K562 (cell line): ENCODE results near the gene SLC9C2. TPM values are rescaled to one million over a fixed set of nuclear protein-coding genes. Genes with fewer than 3 reads are reported as not detected.

Experiments used
- ATAC-seq: fragments of 200-7000 bp; cut with Tn5 transposase; 3 replicates; pipeline ENCODE4 v1.9.1; 2020; ENCODE audit warnings: moderate library complexity
- BruUV-seq: library from RNA; stranded (reverse); fragments of 400-500 nt; replicated peaks from 2 replicates; lab custom pipeline; 2021; lab: Mats Ljungman, UMichigan
- CTCF ChIA-PET: fragments of 300-600 bp; formaldehyde crosslinking; extraction: SDS; loops from one replicate; lab custom pipeline; 2021; ENCODE audit warnings: low intra/inter-chr PET ratio; lab: Yijun Ruan, JAX
- POLR2A ChIA-PET: fragments of 300-600, 350-650 bp; sonication (Branson Sonifier 250); formaldehyde crosslinking; extraction: SDS; loops from one replicate; lab custom pipeline; 2021; ENCODE audit warnings: antibody characterized with exemption, inconsistent platforms; lab: Yijun Ruan, JAX
- DNase-seq, 4 experiments: peaks; one replicate each; pipeline versions ENCODE4 v3.0.0 to v3.0.0-alpha.2; 2011 to 2018; ENCODE audit warnings: low spot score in 3 of 4, mixed read lengths in 3 of 4; ENCODE audit errors: extremely low read depth in 1 of 4
- FAIRE-seq: peaks from 2 replicates; lab custom pipeline; 2011; peaks lifted over from hg19 to GRCh38; lab: Jason Lieb, UNC
- H2AFZ ChIP-seq: 2 replicates; pipeline ENCODE4 v1.6.0; 2011; ENCODE audit warnings: low read depth, low read length, control low read depth, inconsistent platforms
- H3K27ac ChIP-seq: fragments of 200-600 bp; 3 replicates; pipeline ENCODE4 v1.8.0; 2011; ENCODE audit warnings: low read depth, mild to moderate bottlenecking, control low read depth, inconsistent platforms, low read length, moderate library complexity, mixed read lengths; ENCODE audit errors: extremely low read depth
- H3K27me3 ChIP-seq, 2 experiments: fragments of 300-600 bp in 1 of 2; 2 replicates in 1 of 2; 3 replicates in 1 of 2; pipeline versions ENCODE4 v1.6.0 to v1.8.0; 2011; ENCODE audit warnings: inconsistent platforms in 2 of 2, low read length in 2 of 2, mild to moderate bottlenecking in 1 of 2, mixed read lengths in 1 of 2, moderate library complexity in 1 of 2; ENCODE audit not compliant: control insufficient read depth in 2 of 2, insufficient read depth in 2 of 2
- H3K36me3 ChIP-seq: fragments of 300-600 bp; 3 replicates; pipeline ENCODE4 v1.8.0; 2011; ENCODE audit warnings: mild to moderate bottlenecking, low read length, inconsistent platforms; ENCODE audit not compliant: control insufficient read depth, insufficient read depth
- H3K4me1 ChIP-seq, 2 experiments: fragments of 200-600 bp in 1 of 2; replicated peaks in 1 of 2; 2 replicates in 1 of 2; 3 replicates in 1 of 2; pipeline versions ENCODE4 v1.5.1 to v1.8.0; 2011; ENCODE audit warnings: inconsistent platforms in 2 of 2, low read length in 2 of 2, mild to moderate bottlenecking in 1 of 2, mixed read lengths in 1 of 2, moderate library complexity in 1 of 2; ENCODE audit not compliant: control insufficient read depth in 2 of 2, insufficient read depth in 2 of 2
- H3K4me2 ChIP-seq: 2 replicates; pipeline ENCODE4 v1.6.1; 2011; ENCODE audit warnings: low read length, control low read depth, inconsistent platforms, mixed read lengths; ENCODE audit not compliant: insufficient read depth
- H3K4me3 ChIP-seq: fragments of 200-600 bp; sonication (generic), shearing (Covaris generic); 2 replicates; pipeline ENCODE4 v1.5.1; 2016; ENCODE audit warnings: control low read depth, inconsistent platforms
- H3K79me2 ChIP-seq: fragments of 200-600 bp; 3 replicates; pipeline ENCODE4 v1.8.0; 2011; ENCODE audit warnings: low read length, inconsistent platforms; ENCODE audit not compliant: control insufficient read depth, insufficient read depth
- H3K9ac ChIP-seq, 2 experiments: 2 replicates each; pipeline versions ENCODE4 v1.6.0 to v1.6.1; 2011; ENCODE audit warnings: low read depth in 2 of 2, low read length in 2 of 2, control low read depth in 1 of 2, inconsistent platforms in 1 of 2, mild to moderate bottlenecking in 1 of 2, mixed read lengths in 1 of 2; ENCODE audit not compliant: insufficient read depth in 1 of 2
- H3K9me1 ChIP-seq: one replicate; pipeline ENCODE4 v1.6.0; 2011; ENCODE audit warnings: inconsistent platforms, mild to moderate bottlenecking, low read length, moderate library complexity; ENCODE audit not compliant: control insufficient read depth, insufficient read depth
- H3K9me3 ChIP-seq: replicated peaks from 2 replicates; pipeline ENCODE4 v1.5.1; 2011; ENCODE audit warnings: low read depth, low read length, inconsistent platforms; ENCODE audit not compliant: control insufficient read depth, insufficient read depth
- H4K20me1 ChIP-seq: replicated peaks from 2 replicates; pipeline ENCODE4 v1.6.1; 2011; ENCODE audit warnings: low read length, inconsistent platforms, mixed read lengths; ENCODE audit not compliant: control insufficient read depth, insufficient read depth
- ARNT ChIP-seq, 2 experiments: fragments of 450-650 bp; IDR thresholded peaks; 2 replicates each; pipeline ENCODE4 v1.6.1; 2016; ENCODE audit warnings: mild to moderate bottlenecking in 1 of 2
- DMBX1 ChIP-seq: fragments of 250-450 bp; sonication (Bioruptor Pico); IDR thresholded peaks from 2 replicates; pipeline ENCODE4 v1.8.0; 2022; ENCODE audit warnings: inconsistent platforms, mild to moderate bottlenecking, moderate library complexity, borderline replicate concordance
- KLF6 ChIP-seq: fragments of 250-450 bp; sonication (Bioruptor Pico); IDR thresholded peaks from 2 replicates; pipeline ENCODE4 v1.4.0; 2020; ENCODE audit warnings: mild to moderate bottlenecking, moderate library complexity, borderline replicate concordance
- NCOA6 ChIP-seq: fragments of 450-650 bp; IDR thresholded peaks from 2 replicates; pipeline ENCODE4 v1.6.1; 2017; ENCODE audit warnings: mild to moderate bottlenecking
- OTX1 ChIP-seq: fragments of 450-650 bp; formaldehyde crosslinking; IDR thresholded peaks from 2 replicates; pipeline ENCODE4 v1.4.0; 2022; ENCODE audit warnings: mild to moderate bottlenecking
- PHB2 ChIP-seq: fragments of 450-650 bp; IDR thresholded peaks from 2 replicates; pipeline ENCODE4 v1.6.1; 2017; ENCODE audit warnings: low read depth
- RBM34 ChIP-seq: fragments of 200-400 bp; formaldehyde crosslinking; IDR thresholded peaks from 2 replicates; pipeline ENCODE4 v1.6.1; 2018; ENCODE audit warnings: low read length, borderline replicate concordance; ENCODE audit not compliant: insufficient read depth
- RFX5 ChIP-seq: IDR thresholded peaks from 2 replicates; pipeline ENCODE4 v1.6.1; 2011; ENCODE audit warnings: low read depth, mild to moderate bottlenecking, improper control_type of control experiment, low read length
- RUNX1 ChIP-seq: sonication (generic); IDR thresholded peaks from 2 replicates; pipeline ENCODE4 v1.6.1; 2016; ENCODE audit warnings: antibody characterized with exemption, low read depth
- ZFP30 ChIP-seq: fragments of 250-450 bp; sonication (Bioruptor Pico); IDR thresholded peaks from 2 replicates; pipeline ENCODE4 v1.8.0; 2022; ENCODE audit warnings: moderate library complexity, mild to moderate bottlenecking, inconsistent platforms, borderline replicate concordance
- ZFPM2 ChIP-seq: fragments of 250-450 bp; sonication (Bioruptor Pico); IDR thresholded peaks from 2 replicates; pipeline ENCODE4 v1.5.1; 2022; ENCODE audit warnings: mild to moderate bottlenecking
- ZKSCAN3 ChIP-seq: fragments of 250-450 bp; sonication (Bioruptor Pico); IDR thresholded peaks from 2 replicates; pipeline ENCODE4 v1.4.0; 2020
- ZNF398 ChIP-seq: fragments of 250-450 bp; sonication (Bioruptor Pico); IDR thresholded peaks from 2 replicates; pipeline ENCODE4 v1.8.0; 2021; ENCODE audit warnings: moderate library complexity, mild to moderate bottlenecking, inconsistent platforms
- WGBS: fragments of 100-300 bp; shearing (Covaris generic); methylation state at CpG from one replicate; pipeline ENCODE4 v1.1.6; 2016; ENCODE audit warnings: low coverage, mixed read lengths; ENCODE audit not compliant: insufficient coverage; ENCODE audit errors: missing lambda C conversion rate; 5-methylcytosine and 5-hydroxymethylcytosine counted together
- in situ Hi-C: fragments of 300-500 bp; cut with MboI; formaldehyde crosslinking; loops from 4 replicates; pipeline ENCODE4 v1.15.0; 2018; ENCODE audit warnings: inconsistent platforms, mixed read lengths
- intact Hi-C: fragments of 100-400 bp; cut with micrococcal nuclease; formaldehyde crosslinking; loops from 2 replicates; pipeline ENCODE4 v1.14.2; 2022
- polyA plus RNA-seq, 8 experiments: library from polyadenylated mRNA; depleted of rRNA in 4 of 8; stranded (reverse) in 5 of 8; unstranded in 3 of 8; fragments of >200 nt; fragmentation: Nextera tagmentation in 2 of 8; fragmentation: Illumina TruSeq in 1 of 8; extraction: Ambion mirVana in 2 of 8; extraction: Trizol in 1 of 8; gene quantifications; 2 replicates each; pipeline versions ENCODE4 v1.2.1 to v1.2.3, GENCODE V29; 2011 to 2014; ENCODE audit warnings: inconsistent platforms in 1 of 8, missing spikeins in 1 of 8
- total RNA-seq, 7 experiments: library from RNA; depleted of rRNA in 6 of 7; stranded (reverse); fragments of >200 nt in 6 of 7; fragmentation: Illumina TruSeq in 2 of 7; extraction: Trizol in 2 of 7; gene quantifications; 2 replicates each; pipeline versions ENCODE4 v1.2.1 to v1.2.3, GENCODE V29; 2011 to 2021; ENCODE audit warnings: low replicate concordance in 1 of 7

Gene SLC9C2
- total and polyA plus RNA-seq, 9 of the 15 experiments (the other 6 are each of a cell fraction or from before 2014, with no cell fraction given), result 0.11 to 0.22 (median 0.15) TPM; not detected in 5

GRCh38 chr1:173507847-173508209, 95.0 kb downstream of the SLC9C2 start:
- no peaks in the 10 kb centered on the region for H3K9me3 ChIP-seq
- CTCF ChIA-PET, result no interaction called here
- no peaks in the 10 kb centered on the region for H3K9me1 ChIP-seq
- 44% methylated on average over 3 of the region's 3 CpGs for WGBS
- H3K27ac ChIP-seq, result no peak overlapping the region
- H3K36me3 ChIP-seq, result no peaks in the 10 kb centered on the region; the same call in 2 of the 3 replicates
- BruUV-seq, result no TSS peak
- POLR2A ChIA-PET, result interaction anchor here (1.1 kb wide), 1 partner anchor 12 kb away, joined by 5 read pairs; no protein-coding TSS in a partner anchor
- H3K4me2 ChIP-seq, result no peak overlapping the region
- H3K4me3 ChIP-seq, result no peak overlapping the region
- FAIRE-seq (no peak), DNase-seq (no peak), ATAC-seq (no peak)
- H3K9ac ChIP-seq, result no peak overlapping the region
- no peaks in the 10 kb centered on the region for H3K27me3 ChIP-seq
- no peaks in the 10 kb centered on the region for H4K20me1 ChIP-seq
- H2AFZ ChIP-seq, result no peak overlapping the region
- no peaks in the 10 kb centered on the region for H3K79me2 ChIP-seq
- TF ChIP-seq RUNX1, result no peak
- TF ChIP-seq ARNT (IDR thresholded peaks at IDR 0.05), result no peak
- no peak for TF ChIP-seq DMBX1 (CRISPR knock-in tag)
- no peak for TF ChIP-seq NCOA6
- TF ChIP-seq OTX1 (CRISPR knock-in tag), result no peak
- TF ChIP-seq ZKSCAN3 (CRISPR knock-in tag), result no peak
- TF ChIP-seq ZNF398 (CRISPR knock-in tag), result no peak
- no peak for TF ChIP-seq KLF6 (CRISPR knock-in tag)
- no peak for TF ChIP-seq ZFPM2
- TF ChIP-seq RFX5, result no peak
- TF ChIP-seq PHB2, result no peak
- TF ChIP-seq ZFP30 (CRISPR knock-in tag), result no peak
- TF ChIP-seq RBM34, result no peak
- in situ Hi-C loops (no loop called here), intact Hi-C loops (no loop called here)
- H3K4me1 ChIP-seq, result peaks cover 0 to 9% of the 10 kb centered on the region in 2 experiments; a peak in 2 of 5 replicates
